ENCODE data around the gene UTF1.

The UTF1 gene

GRCh38 chr10:133214468-133215410, 15.3 kb upstream of the UTF1 start:
- no peak for TF ChIP-seq CTCF (IDR thresholded peaks at IDR 0.05; ENCODE audit: low read depth, low read length)
- Histone ChIP-seq H3K36me3 (no peaks in the 10 kb centered on the region), H3K4me1 (no peaks in the 10 kb centered on the region), H3K9me3 (no peaks in the 10 kb centered on the region), H3K4me3 (ENCODE audit: low read depth, low read length) (no peak overlapping the region), H3K27me3 (peaks cover 37% of the 10 kb centered on the region)
- DNase-seq, result no peak

GRCh38 chr10:133215586-133215985, 14.4 kb upstream of the UTF1 start:
- DNase-seq, result no peak
- H3K9me3 ChIP-seq, result no peaks in the 10 kb centered on the region
- peaks cover 37% of the 10 kb centered on the region for H3K27me3 ChIP-seq
- H3K36me3 ChIP-seq, result no peaks in the 10 kb centered on the region
- no peaks in the 10 kb centered on the region for H3K4me1 ChIP-seq
- no peak for TF ChIP-seq CTCF (IDR thresholded peaks at IDR 0.05; ENCODE audit: low read depth, low read length)
- H3K4me3 ChIP-seq (ENCODE audit: low read depth, low read length), result no peak overlapping the region

GRCh38 chr10:133216776-133217175, 13.2 kb upstream of the UTF1 start:
- TF ChIP-seq CTCF (IDR thresholded peaks at IDR 0.05; ENCODE audit: low read depth, low read length), result no peak
- Histone ChIP-seq H3K36me3 (no peaks in the 10 kb centered on the region), H3K27me3 (peaks cover 37% of the 10 kb centered on the region), H3K4me1 (no peaks in the 10 kb centered on the region), H3K4me3 (ENCODE audit: low read depth, low read length) (no peak overlapping the region), H3K9me3 (no peaks in the 10 kb centered on the region)
- no peak for DNase-seq

GRCh38 chr10:133217800-133218589, 12.0 kb upstream of the UTF1 start:
- no peak overlapping the region for H3K4me3 ChIP-seq (ENCODE audit: low read depth, low read length)
- peaks cover 37% of the 10 kb centered on the region for H3K27me3 ChIP-seq
- no peak for TF ChIP-seq CTCF (IDR thresholded peaks at IDR 0.05; ENCODE audit: low read depth, low read length)
- H3K4me1 ChIP-seq, result no peaks in the 10 kb centered on the region
- no peak for DNase-seq
- H3K36me3 ChIP-seq, result no peaks in the 10 kb centered on the region
- no peaks in the 10 kb centered on the region for H3K9me3 ChIP-seq

GRCh38 chr10:133218891-133219290, 11.1 kb upstream of the UTF1 start:
- Histone ChIP-seq H3K4me1 (no peaks in the 10 kb centered on the region), H3K27me3 (peaks cover 37% of the 10 kb centered on the region), H3K36me3 (no peaks in the 10 kb centered on the region), H3K4me3 (ENCODE audit: low read depth, low read length) (no peak overlapping the region), H3K9me3 (no peaks in the 10 kb centered on the region)
- no peak for TF ChIP-seq CTCF (IDR thresholded peaks at IDR 0.05; ENCODE audit: low read depth, low read length)
- no peak for DNase-seq

Data from BE2C (cell line).